Tibial nerve (tissue), 4 donors: ENCODE measurements around the gene RIMKLB.

Experiments used
- EP300 ChIP-seq, 2 donors: sonication (generic); formaldehyde crosslinking; IDR thresholded peaks; one replicate each; pipeline ENCODE4 v1.6.1; 2017; ENCODE audit warnings: antibody characterized with exemption in 2 of 2, mild to moderate bottlenecking in 1 of 2
- POLR2A ChIP-seq, 2 donors: fragments of 450-650 bp; IDR thresholded peaks; one replicate each; pipeline ENCODE4 v1.6.1; 2017; ENCODE audit warnings: antibody characterized with exemption in 2 of 2, mild to moderate bottlenecking in 2 of 2, moderate library complexity in 2 of 2
- TF ChIP-seq, protein P1 (sequence below), 5 experiments: fragments of 200-600 bp in 3 of 5; fragments of 450-650 bp in 2 of 5; sonication (generic) in 3 of 5; IDR thresholded peaks; one replicate each; pipeline ENCODE4 v1.5.1; 2016 to 2019; ENCODE audit warnings: antibody characterized with exemption in 5 of 5, mild to moderate bottlenecking in 3 of 5, moderate library complexity in 2 of 5

GRCh38 chr12:8779281-8779680 lies 81.5 kb downstream of the RIMKLB start:
- TF ChIP-seq POLR2A (IDR thresholded peaks at IDR 0.05) (no peak), EP300 (IDR thresholded peaks at IDR 0.05) (no peak)
- TF ChIP-seq, protein P1, sequence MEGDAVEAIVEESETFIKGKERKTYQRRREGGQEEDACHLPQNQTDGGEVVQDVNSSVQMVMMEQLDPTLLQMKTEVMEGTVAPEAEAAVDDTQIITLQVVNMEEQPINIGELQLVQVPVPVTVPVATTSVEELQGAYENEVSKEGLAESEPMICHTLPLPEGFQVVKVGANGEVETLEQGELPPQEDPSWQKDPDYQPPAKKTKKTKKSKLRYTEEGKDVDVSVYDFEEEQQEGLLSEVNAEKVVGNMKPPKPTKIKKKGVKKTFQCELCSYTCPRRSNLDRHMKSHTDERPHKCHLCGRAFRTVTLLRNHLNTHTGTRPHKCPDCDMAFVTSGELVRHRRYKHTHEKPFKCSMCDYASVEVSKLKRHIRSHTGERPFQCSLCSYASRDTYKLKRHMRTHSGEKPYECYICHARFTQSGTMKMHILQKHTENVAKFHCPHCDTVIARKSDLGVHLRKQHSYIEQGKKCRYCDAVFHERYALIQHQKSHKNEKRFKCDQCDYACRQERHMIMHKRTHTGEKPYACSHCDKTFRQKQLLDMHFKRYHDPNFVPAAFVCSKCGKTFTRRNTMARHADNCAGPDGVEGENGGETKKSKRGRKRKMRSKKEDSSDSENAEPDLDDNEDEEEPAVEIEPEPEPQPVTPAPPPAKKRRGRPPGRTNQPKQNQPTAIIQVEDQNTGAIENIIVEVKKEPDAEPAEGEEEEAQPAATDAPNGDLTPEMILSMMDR (IDR thresholded peaks at IDR 0.05) = no peak
